Neutrophil (primary cell): ENCODE measurements around the gene PLG.
"Not testable (repeated sequence)": the region's sequence is repeated elsewhere in the genome, so short reads cannot be mapped to it uniquely, and the experiment has no call there.

Experiments
- H3K27ac ChIP-seq: fragments of 200-600 bp; sonication (generic); 2 replicates; pipeline ENCODE4 v1.5.1; 2016; ENCODE audit warnings: mild to moderate bottlenecking, moderate library complexity
- H3K27me3 ChIP-seq: fragments of 200-600 bp; sonication (generic); 2 replicates; pipeline ENCODE4 v1.6.0; 2016; ENCODE audit warnings: mild to moderate bottlenecking
- H3K36me3 ChIP-seq: fragments of 200-600 bp; sonication (generic); 2 replicates; pipeline ENCODE4 v1.5.1; 2017
- H3K4me1 ChIP-seq, 2 experiments: fragments of 200-600 bp in 1 of 2; sonication (generic) in 1 of 2; 1 replicate in 1 of 2; 2 replicates in 1 of 2; pipeline versions ENCODE4 v1.5.1 to v1.6.1; 2013 to 2016; ENCODE audit warnings: low read depth in 1 of 2, low read length in 1 of 2, mild to moderate bottlenecking in 1 of 2, moderate library complexity in 1 of 2; ENCODE audit not compliant: control insufficient read depth in 1 of 2, insufficient read depth in 1 of 2
- H3K4me3 ChIP-seq, 2 experiments: fragments of 200-600 bp in 1 of 2; sonication (generic) in 1 of 2; 1 replicate in 1 of 2; 2 replicates in 1 of 2; pipeline ENCODE4 v1.5.1; 2013 to 2016; ENCODE audit warnings: low read depth in 1 of 2, low read length in 1 of 2, mild to moderate bottlenecking in 1 of 2, moderate library complexity in 1 of 2
- H3K9me3 ChIP-seq: fragments of 200-600 bp; sonication (generic); 2 replicates; pipeline ENCODE4 v1.5.1; 2016
- CTCF ChIP-seq: fragments of 200-600 bp; sonication (generic); IDR thresholded peaks from 2 replicates; pipeline ENCODE4 v1.5.1; 2016; ENCODE audit warnings: antibody characterized with exemption

The PLG gene

GRCh38 chr6:160735523-160735922 is 33.5 kb downstream of the PLG start:
- Histone ChIP-seq H3K4me3 (no peak overlapping the region), H3K4me1 (no peaks in the 10 kb centered on the region), H3K9me3 (no peaks in the 10 kb centered on the region), H3K27me3 (no peaks in the 10 kb centered on the region), H3K36me3 (no peaks in the 10 kb centered on the region), H3K27ac (no peak overlapping the region)
- TF ChIP-seq CTCF = no peak

DNA sequence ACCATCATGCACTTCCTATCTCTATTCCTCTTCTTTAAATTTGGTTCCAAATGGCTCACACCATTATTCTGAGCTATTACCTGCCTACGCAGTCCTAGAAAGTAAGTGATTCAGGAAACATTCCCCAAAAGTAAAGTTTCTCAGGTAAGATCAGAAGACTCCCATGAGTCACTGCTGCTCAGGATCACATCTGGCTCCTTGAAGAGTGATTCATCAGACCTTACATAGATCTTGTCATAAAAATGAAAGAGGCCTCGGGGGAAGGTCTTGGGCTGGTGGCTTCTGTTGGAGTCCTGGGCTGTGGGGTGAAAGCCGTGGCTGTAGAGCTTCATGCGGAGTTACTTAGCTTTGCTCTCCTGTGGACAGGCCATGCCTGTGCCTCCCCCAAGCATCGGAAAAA is 35.9 kb downstream of the PLG start:
- H3K4me1 ChIP-seq = no peaks in the 10 kb centered on the region
- no peaks in the 10 kb centered on the region for H3K9me3 ChIP-seq
- H3K4me3 ChIP-seq = no peak overlapping the region
- no peak for TF ChIP-seq CTCF
- no peaks in the 10 kb centered on the region for H3K27me3 ChIP-seq
- no peaks in the 10 kb centered on the region for H3K36me3 ChIP-seq
- H3K27ac ChIP-seq = no peak overlapping the region

DNA sequence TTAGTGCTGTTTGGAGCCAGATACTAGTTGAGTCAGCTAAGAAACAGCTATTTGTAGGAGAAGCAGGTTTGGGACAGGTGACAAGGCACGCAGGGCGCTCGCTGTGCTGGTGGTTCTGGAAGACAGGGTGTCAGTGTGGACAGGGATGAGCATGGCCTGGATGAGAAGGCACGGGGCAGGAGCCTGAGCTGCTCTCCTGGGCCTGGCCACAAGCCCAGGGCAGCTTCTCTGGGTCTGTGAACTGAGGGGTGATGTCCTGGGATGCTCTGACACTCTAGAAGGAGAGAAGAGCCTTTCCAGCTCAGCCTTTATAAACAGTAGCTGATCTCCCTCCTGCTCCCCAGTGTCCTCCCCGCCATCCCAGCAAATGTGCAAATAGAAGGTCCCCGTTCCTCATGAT is 37.9 kb downstream of the PLG start:
- H3K4me1 ChIP-seq = no peaks in the 10 kb centered on the region
- TF ChIP-seq CTCF = no peak
- no peaks in the 10 kb centered on the region for H3K9me3 ChIP-seq
- H3K36me3 ChIP-seq = no peaks in the 10 kb centered on the region
- H3K27ac ChIP-seq = no peak overlapping the region
- no peaks in the 10 kb centered on the region for H3K27me3 ChIP-seq
- H3K4me3 ChIP-seq = no peak overlapping the region

DNA sequence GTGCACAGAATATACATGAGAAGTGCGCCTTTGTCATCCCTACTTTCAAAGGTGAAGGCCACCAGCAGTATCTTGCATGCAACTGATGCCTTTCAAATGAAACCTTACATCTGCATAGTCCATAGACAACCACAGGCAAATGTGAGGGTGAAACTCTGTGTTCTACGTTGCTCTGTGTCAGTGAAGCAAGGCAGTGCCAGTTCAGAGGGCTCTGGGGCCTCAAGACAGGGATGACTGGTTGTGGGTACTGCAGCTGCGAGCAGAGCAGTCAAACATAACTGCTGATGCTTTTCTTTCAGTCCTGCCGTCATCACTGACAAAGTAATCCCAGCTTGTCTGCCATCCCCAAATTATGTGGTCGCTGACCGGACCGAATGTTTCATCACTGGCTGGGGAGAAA is 39.0 kb downstream of the PLG start:
- not testable (repeated sequence) for H3K4me3 ChIP-seq

GRCh38 chr6:160742090-160742489 is 40.0 kb downstream of the PLG start:
- TF ChIP-seq CTCF = no peak

More for the DNA sequence above, 39.0 kb downstream of the PLG start:
- H3K27me3 ChIP-seq, H3K36me3 ChIP-seq, H3K9me3 ChIP-seq, H3K4me1 ChIP-seq, H3K27ac ChIP-seq: not testable (repeated sequence)

DNA sequence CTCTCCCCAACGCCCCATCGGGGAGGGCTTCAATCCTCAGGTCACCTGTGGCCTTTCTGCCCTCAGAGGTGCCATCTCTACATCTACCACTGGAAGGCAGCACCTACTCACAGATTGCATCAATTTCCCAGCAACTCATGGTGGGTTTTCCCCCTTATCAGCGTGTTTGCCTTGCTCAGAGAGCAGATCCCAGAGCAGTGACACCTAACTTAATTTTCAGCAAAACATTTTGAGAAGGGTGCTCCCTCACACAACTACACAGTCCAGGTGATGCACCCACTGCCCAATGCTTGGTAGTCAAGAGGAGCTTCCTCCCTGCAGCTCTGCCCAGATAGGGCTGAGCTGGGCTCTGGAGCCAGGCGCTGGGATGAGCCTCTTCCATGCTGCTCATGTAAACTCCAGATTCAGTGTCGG is 48.2 kb downstream of the PLG start:
- TF ChIP-seq CTCF = no peak
- no peaks in the 10 kb centered on the region for H3K36me3 ChIP-seq

More at GRCh38 chr6:160742090-160742489, 40.0 kb downstream of the PLG start:
- Histone ChIP-seq H3K27me3 (no peaks in the 10 kb centered on the region), H3K36me3 (no peaks in the 10 kb centered on the region), H3K9me3 (no peaks in the 10 kb centered on the region), H3K4me1 (no peaks in the 10 kb centered on the region), H3K27ac (no peak overlapping the region), H3K4me3 (no peak overlapping the region)

GRCh38 chr6:160753211-160753610 is 51.2 kb downstream of the PLG start:
- H3K27ac ChIP-seq, H3K36me3 ChIP-seq, H3K27me3 ChIP-seq, H3K9me3 ChIP-seq, H3K4me1 ChIP-seq, H3K4me3 ChIP-seq: not testable (repeated sequence)

More for the DNA sequence above, 48.2 kb downstream of the PLG start:
- H3K27ac ChIP-seq = no peak overlapping the region
- no peak overlapping the region for H3K4me3 ChIP-seq
- no peaks in the 10 kb centered on the region for H3K27me3 ChIP-seq
- H3K4me1 ChIP-seq = no peaks in the 10 kb centered on the region
- H3K9me3 ChIP-seq = no peaks in the 10 kb centered on the region
